Cardiac muscle cell (in vitro differentiated cells and primary cell): Measurements from ENCODE around the gene WNT11. TPM values are rescaled to one million over a fixed set of nuclear protein-coding genes. Genes with fewer than 3 reads are reported as not detected.

Experiments
- DNase-seq, 2 donors: peaks; one replicate each; pipeline versions ENCODE4 v3.0.0 to v3.0.0-alpha.2; 2010 to 2017; ENCODE audit warnings: low read depth in 1 of 2, low spot score in 1 of 2
- H3K27ac ChIP-seq: fragments of 200-600 bp; sonication (generic); 2 replicates; pipeline ENCODE4 v1.5.1; 2016
- H3K27me3 ChIP-seq: fragments of 200-600 bp; sonication (generic); 2 replicates; pipeline ENCODE4 v1.6.0; 2016; ENCODE audit warnings: control low read depth
- H3K36me3 ChIP-seq: fragments of 200-600 bp; sonication (generic); 2 replicates; pipeline ENCODE4 v1.5.1; 2016; ENCODE audit warnings: control low read depth
- H3K4me1 ChIP-seq: fragments of 200-600 bp; sonication (generic); 2 replicates; pipeline ENCODE4 v1.8.1; 2017; ENCODE audit warnings: low read depth, mild to moderate bottlenecking, mixed run types
- H3K4me3 ChIP-seq: fragments of 200-600 bp; sonication (generic); 2 replicates; pipeline ENCODE4 v1.5.1; 2016; ENCODE audit warnings: mild to moderate bottlenecking
- H3K9me3 ChIP-seq: fragments of 200-600 bp; sonication (generic); 2 replicates; pipeline ENCODE4 v1.5.1; 2017; ENCODE audit warnings: low read depth, mild to moderate bottlenecking, control low read depth
- CTCF ChIP-seq: IDR thresholded peaks from 2 replicates; pipeline ENCODE4 v1.5.1; 2012; ENCODE audit warnings: low read depth, mild to moderate bottlenecking, low read length
- polyA plus RNA-seq: library from polyadenylated mRNA; unstranded; fragments of >200 nt; fragmentation: Nextera tagmentation; extraction: Ambion mirVana; gene quantifications from 2 replicates; pipeline ENCODE4 v1.2.1, GENCODE V29; 2016
- total RNA-seq: library from RNA; depleted of rRNA; stranded (reverse); fragments of >200 nt; gene quantifications from 2 replicates; pipeline ENCODE4 v1.2.3, GENCODE V29; 2016

Gene WNT11
- total and polyA plus RNA-seq, 2 experiments from 2014 or later = 87.9 to 107 TPM

- no peak for TF ChIP-seq CTCF
- no peak for DNase-seq
- Histone ChIP-seq H3K9me3 (no peaks in the 10 kb centered on the region), H3K4me3 (no peak overlapping the region), H3K36me3 (no peaks in the 10 kb centered on the region), H3K27ac (no peak overlapping the region), H3K27me3 (peaks cover 8% of the 10 kb centered on the region), H3K4me1 (no peaks in the 10 kb centered on the region)
These were observed 39.4 kb upstream of the WNT11 start for GRCh38 chr11:76245720-76246119.

- no peak for TF ChIP-seq CTCF
- no peaks in the 10 kb centered on the region for H3K36me3 ChIP-seq
- H3K9me3 ChIP-seq = no peaks in the 10 kb centered on the region
- H3K27me3 ChIP-seq = peaks cover 8% of the 10 kb centered on the region
- no peak for DNase-seq
- no peak overlapping the region for H3K4me3 ChIP-seq
- H3K4me1 ChIP-seq = no peaks in the 10 kb centered on the region
- no peak overlapping the region for H3K27ac ChIP-seq
These were observed 38.1 kb upstream of the WNT11 start for GRCh38 chr11:76244316-76244851.

- DNase-seq = no peak
- Histone ChIP-seq H3K4me1 (no peaks in the 10 kb centered on the region), H3K9me3 (no peaks in the 10 kb centered on the region), H3K27me3 (peaks cover 8% of the 10 kb centered on the region), H3K27ac (no peak overlapping the region), H3K4me3 (no peak overlapping the region), H3K36me3 (no peaks in the 10 kb centered on the region)
- TF ChIP-seq CTCF = no peak
These were observed 37.6 kb upstream of the WNT11 start for GRCh38 chr11:76243957-76244285.

GRCh38 chr11:76243193-76243956 is 37.1 kb upstream of the WNT11 start:
- DNase-seq = peak in 1 of 2 donors; percentile 53
- Histone ChIP-seq H3K27me3 (peaks cover 8% of the 10 kb centered on the region), H3K4me1 (peaks cover 3% of the 10 kb centered on the region), H3K36me3 (no peaks in the 10 kb centered on the region), H3K9me3 (no peaks in the 10 kb centered on the region), H3K27ac (no peak overlapping the region), H3K4me3 (no peak overlapping the region)
- no peak for TF ChIP-seq CTCF

- Histone ChIP-seq H3K36me3 (no peaks in the 10 kb centered on the region), H3K4me3 (no peak overlapping the region), H3K27me3 (peaks cover 8% of the 10 kb centered on the region), H3K4me1 (peaks cover 3% of the 10 kb centered on the region), H3K9me3 (no peaks in the 10 kb centered on the region), H3K27ac (no peak overlapping the region)
- DNase-seq = no peak
- no peak for TF ChIP-seq CTCF
These were observed 35.9 kb upstream of the WNT11 start for GRCh38 chr11:76242004-76242779.
